ENCODE results near the gene SIRT1.
"Not testable (repeated sequence)": the region's sequence is repeated elsewhere in the genome, so short reads cannot be mapped to it uniquely, and the experiment has no call there.

SIRT1 gene

DNA sequence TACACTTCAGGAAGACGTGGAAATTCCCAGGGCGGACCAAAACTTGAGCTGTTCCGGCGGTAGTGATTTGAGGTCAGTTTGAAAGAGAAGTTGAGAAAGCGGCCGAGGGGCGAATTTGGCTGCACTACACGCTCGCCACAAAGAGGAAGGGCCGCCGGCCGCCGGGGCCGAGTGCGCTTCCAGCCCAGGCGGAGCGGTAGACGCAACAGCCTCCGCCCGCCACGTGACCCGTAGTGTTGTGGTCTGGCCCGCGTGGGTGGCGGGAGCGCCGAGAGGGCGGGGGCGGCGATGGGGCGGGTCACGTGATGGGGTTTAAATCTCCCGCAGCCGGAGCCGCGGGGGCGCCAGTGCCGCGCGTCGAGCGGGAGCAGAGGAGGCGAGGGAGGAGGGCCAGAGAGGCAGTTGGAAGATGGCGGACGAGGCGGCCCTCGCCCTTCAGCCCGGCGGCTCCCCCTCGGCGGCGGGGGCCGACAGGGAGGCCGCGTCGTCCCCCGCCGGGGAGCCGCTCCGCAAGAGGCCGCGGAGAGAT is at the start of gene SIRT1:
Gene SIRT1 (plus strand): TSS at position 344 of the 529 bp plus-strand sequence. CDS start 66 bp downstream, at position 410.
- peak; percentile 82 to 88 for DNase-seq (ENCODE audit: low read depth in 2 of 2)

DNA sequence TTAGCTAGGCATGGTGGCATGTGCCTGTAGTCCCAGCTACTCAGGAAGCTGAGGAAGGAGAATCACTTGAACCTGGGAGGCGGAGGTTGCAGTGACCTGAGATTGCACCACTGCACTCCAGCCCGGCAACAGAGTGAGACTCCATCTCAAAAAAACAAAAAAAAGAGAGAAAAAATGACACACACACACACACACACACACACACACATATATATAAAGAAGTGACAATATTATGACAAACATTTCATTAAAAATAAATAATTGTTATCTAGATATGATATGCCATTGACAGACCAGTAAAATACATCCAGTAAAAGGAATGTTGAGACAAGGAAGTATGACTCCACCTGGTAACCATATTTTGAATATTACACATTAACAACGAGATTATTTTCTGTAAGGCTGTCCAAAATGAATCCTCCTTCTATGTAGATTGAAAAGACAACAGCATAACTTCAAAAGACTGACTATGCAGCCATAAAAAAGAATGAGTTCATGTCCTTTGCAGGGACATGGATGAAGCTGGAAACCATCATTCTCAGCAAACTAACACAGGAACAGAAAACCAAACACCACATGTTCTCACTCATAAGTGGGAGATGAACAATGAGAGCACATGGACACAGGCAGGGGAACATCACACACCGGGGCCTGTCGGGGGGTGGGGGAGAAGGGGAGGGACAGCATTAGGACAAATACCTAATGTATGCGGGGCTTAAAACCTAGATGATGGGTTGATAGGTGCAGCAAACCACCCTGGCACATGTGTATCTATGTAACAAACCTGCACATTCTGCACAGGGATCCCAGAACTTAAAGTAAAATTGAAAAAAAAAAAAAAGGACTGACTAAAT is 48.7 kb upstream of the SIRT1 start:
- not testable (repeated sequence) for DNase-seq (ENCODE audit: low read depth in 2 of 2)

DNA sequence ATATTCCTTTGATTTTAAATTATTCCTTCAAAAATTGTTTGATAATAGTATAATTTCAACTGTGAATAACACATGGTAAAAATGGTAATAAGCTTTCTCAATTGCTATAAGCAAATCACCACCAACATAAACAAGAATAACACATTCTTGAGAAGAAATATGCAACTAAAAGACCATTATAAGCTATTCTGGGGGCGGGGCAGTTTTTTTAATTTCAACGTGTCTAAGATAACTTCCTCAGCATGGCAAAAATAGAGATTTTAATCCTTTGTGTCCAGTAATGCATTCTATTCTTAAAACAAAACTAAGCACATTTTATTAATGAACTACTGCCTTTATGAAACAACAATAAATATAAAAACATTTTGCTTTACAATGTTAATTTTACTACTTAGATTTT is 48.0 kb upstream of the SIRT1 start:
- DNase-seq (ENCODE audit: low read depth in 2 of 2), result no peak

DNA sequence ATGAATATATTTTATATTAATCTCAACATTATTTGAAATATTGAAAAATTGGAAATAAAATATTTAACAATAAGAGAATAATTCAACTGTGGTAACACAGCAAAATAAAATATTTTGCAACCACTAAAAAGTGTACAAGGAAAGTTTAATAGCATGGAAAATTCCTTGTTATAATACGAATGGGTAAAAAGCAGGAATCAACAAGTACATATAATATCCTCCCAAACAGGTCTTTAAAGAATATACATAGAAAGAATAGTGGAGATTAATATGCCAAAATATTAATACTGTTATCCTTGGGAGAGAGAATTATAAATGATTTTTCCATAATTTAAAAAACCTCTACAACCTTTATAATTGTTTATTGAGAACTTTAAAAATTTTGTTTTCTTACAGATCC is 47.5 kb upstream of the SIRT1 start:
- no peak for DNase-seq (ENCODE audit: low read depth in 2 of 2)

DNA sequence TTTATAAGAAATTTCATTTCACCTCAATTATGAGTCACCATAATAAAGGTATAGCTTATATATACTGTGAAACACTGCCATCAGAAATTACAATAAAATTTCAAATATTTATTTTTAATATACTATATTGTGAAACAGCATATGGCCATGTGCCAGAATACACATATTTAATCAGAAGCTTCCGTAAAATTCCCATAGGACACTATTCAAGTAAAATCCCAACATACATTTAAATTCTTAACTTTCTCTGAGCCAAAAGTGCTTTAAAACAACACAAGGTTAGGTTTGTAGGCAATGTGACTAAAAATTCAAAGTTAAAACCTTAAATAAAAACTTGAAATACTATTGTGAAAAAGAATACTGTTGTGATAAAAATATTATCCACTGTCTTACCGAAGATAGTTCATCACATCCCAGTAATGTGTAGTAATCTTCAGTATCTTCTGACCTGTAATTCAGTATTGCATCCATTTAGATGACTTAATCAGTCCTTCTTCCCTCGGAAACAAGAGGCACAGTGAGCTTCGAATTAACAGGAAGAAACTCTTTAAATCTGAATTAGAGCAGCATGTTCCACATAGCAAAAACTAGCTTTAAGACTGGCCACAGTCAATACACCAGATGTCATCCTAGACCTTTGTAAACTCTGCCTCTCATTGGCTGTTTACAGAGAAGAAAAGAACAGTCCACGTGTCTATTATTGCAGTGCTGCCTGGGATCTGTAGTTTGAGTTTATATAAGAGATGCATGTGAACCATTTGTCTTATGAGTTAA is 46.7 kb upstream of the SIRT1 start, which contains the start of gene DNAJC12:
Gene DNAJC12 (minus strand): TSS at position 648 of the 774 bp plus-strand sequence. CDS start 177 bp downstream, at position 471.
- DNase-seq (ENCODE audit: low read depth in 2 of 2), result no peak

DNA sequence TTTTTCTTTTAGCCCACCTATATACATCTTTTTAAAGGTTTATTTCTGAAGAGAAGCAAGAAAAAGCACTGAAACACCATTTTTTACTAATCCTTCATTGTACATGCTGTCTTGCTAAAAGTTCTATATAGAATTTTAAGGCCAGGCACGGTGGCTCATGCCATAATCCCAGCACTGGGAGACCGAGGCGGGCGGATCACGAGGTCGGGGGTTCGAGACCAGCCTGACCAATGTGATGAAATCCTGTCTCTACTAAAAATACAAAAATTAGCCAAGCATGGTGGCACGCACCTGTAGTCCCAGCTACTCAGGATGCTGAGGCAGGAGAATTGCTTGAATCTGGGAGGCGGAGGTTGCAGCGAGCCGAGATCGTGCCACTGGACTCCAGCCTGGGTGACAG is 44.9 kb upstream of the SIRT1 start:
- DNase-seq (ENCODE audit: low read depth in 2 of 2), result not testable (repeated sequence)

DNA sequence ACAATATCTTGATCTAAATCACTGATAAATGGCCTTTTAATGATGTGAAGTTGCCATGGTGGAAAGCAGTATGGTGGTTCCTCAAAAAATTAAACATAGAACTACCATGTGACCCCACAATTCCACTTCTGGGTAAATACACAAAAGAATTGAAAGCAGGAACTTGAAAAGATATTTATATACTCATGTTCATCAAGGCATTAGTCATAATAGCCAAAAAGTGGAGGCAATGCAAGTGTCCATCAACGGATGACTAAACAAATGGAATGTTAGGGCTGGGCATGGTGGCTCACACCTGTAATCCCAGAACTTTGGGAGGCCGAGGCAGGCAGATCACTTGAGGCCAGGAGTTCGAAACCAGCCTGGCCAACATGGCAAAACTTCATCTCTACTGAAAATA is 44.5 kb upstream of the SIRT1 start:
- DNase-seq (ENCODE audit: low read depth in 2 of 2), result no peak

DNA sequence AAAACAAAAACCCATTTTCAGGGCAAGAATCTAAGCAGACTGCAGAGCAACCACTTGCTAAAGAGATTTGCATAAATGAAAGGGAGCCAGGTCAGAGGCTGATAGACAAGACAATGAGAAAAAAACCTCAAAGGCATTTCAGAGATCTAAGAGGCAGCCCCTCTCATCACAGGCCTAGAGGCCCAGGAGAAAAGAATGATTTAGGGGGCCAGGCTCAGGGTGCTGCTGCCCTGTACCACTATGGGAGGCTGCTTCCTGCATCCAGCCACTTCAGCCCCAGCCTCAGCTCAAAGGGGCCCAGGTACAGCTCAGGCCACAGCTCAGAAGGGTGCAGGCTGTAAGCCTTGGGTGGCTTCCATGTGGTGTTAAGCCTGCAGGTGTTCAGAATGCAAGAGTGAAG is 42.7 kb upstream of the SIRT1 start:
- DNase-seq (ENCODE audit: low read depth in 2 of 2), result no peak

DNA sequence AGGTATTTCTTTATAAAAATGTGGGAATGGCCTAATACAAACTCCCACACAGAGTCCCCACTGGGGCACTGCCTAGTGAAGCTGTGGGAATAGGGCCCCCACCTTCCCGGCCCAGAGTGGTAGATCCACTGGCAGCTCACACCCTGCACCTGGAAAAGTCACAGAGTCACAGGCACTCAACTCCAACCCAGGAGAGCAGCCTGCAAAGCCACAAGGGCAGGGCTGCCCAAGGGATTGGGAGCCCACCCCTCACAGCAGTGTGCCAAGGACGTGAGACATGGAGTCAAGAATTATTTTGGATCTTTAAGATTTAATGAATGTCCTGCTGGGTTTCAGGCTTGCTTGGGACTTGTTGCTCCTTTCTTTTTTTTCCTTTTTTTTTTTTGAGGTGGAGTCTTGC is 41.2 kb upstream of the SIRT1 start:
- DNase-seq (ENCODE audit: low read depth in 2 of 2), result no peak

DNA sequence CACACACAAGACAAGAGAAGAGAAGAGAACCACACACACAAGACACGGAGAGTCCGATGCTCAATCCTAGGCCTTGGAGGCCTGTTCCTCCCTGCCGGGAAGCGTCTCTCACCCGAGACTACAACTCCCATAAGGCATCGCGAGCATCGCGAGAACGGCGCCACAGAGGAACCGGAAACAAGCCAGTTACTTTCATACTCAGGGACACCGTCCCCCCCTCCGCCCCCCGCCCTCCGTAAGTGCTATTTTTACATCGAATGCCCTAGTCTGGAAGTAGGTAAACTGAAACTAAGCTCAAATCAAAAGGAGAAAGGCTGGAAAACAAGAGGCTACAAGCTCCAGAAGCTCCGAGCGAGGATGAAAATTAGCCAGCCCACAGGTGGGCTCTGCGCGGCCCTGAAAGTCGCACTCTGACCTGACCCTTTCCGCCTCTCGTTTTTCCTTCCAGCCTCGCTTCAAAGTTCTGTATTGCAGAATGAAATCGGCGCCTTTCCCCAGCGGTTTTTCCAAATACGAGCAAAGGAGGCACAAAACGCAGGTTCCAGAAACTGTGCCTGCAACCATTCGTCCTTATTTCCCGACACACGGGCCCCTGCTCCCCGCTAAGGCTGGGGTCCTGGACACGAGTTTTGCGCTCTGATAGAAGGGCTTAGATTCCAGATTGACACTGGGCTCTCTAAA is 35.0 kb upstream of the SIRT1 start:
- peak; percentile 84 to 92 for DNase-seq (ENCODE audit: low read depth in 2 of 2)

DNA sequence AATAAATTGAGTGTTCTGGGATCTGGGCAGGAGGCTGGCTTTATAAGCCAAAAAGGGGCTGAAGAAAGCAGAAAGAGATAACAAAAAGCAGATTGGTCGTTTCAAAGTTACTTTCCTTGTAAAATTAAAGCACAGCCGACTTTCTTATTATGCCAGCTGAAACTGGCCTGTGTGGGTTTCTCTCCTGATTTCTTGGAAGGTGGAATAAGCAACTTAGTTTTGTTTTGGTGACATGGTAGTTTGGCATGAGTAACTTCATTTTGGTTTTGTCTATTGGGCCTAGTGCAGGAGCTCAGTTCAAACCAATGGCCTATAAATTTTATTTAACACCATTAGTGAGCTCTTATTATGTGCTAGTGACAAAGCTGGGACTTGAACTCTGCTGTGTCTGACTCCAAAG is 33.3 kb upstream of the SIRT1 start:
- DNase-seq (ENCODE audit: low read depth in 2 of 2), result no peak

DNA sequence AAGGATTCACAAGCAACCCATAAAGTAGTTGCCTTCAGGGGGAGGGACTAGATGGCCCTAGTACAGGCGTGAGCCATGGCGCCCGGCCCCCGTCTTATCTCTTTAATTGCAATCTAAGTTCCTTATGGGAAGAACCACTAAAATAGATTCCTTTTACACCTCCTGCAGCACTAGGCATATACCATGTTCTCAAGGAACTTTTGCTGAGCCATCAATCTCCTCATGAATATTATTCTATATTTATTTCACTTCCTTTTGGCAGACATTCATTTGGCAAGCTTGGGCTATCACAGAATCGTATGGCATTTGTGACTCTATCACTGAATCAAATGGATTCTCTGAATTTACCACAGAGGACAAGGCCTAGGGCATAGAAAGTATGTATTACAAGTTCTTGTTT is 31.7 kb upstream of the SIRT1 start:
- no peak for DNase-seq (ENCODE audit: low read depth in 2 of 2)

DNA sequence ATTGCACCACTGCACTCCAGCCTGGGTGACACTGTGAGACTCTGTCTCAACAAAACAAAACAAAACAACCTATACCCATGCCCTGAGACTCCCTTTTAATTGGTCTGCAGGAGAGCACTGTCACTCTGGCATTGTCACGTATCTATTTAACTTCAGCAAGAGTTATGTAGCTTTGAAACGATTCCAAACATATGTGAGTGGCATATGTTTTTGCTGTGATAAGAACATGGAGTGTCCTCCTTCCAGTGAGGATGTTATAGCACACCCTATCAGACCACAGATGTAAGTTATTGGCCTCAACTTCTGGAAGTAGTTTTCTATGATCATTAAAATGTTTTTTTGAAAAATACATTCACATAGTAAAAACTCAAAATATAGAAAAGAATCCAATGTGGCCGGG is 30.9 kb upstream of the SIRT1 start:
- no peak for DNase-seq (ENCODE audit: low read depth in 2 of 2)

DNA sequence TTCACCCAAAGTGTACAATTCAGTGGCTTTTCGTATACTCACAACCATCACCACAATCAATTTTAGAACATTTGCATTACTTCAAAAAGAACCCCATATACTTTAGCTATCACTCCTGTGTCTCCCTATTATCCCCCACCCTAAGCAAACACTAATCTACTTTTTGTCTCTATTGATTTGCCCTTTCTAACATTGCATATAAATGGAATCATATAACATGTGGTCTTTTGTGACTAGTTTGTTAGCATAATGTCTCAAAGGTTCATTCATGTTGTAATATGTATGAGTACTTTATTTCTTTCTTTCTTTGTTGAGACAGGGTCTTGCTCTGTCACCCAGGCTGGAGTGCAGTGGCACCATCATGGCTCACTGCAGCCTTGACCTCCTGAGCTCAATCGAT is 25.5 kb upstream of the SIRT1 start:
- DNase-seq (ENCODE audit: low read depth in 2 of 2), result no peak

DNA sequence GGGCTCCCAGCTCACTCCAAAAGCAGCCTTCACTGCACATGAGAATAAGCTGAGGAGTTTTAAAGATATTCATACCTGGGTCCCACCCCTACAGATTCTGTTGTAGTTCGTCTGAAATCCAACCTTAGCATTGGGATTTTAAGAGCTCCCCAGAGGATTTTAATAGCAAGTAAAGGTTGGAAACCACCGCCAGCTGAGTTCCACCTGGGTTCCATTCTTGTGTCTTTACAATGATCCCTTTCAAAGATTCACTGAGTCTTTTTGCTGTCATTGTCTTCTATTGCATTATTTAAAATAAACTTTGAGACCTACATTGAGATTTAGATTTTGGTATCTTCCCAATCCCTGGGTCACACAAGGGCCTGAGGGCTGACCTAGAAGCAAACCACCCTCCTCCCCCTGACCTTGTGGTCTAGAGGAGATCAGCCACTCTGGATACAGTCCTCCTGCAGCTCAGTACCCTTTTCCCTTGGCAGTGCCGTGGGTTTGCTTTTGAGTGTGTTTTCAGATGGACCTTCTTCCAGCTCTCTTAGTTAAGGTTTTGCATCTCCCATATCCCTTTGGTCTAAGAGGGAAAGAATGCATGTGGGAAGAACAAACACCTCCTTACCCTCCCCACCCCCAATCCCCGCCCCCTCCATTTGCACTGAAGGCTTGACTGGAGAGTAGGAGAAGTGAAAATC is 22.6 kb upstream of the SIRT1 start:
- DNase-seq (ENCODE audit: low read depth in 2 of 2), result no peak

DNA sequence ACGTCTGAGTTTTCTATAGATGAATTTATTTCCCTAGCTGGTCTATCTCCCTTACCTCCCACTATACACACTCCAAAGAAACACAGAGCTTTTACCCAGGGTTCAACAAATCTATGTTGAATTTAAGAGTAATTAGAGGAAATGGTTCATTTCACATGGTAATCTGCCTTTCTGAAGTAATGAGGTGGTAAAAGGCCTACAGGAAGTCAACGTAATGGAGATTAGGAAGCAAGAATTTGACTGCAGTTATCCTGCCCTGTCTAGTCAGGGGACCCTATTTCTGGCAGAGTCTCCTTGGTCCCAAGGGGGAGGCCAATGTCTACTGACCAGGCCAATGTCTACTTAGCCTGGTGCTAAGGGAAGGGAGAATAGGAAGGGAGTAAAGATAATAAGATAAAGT is 21.4 kb upstream of the SIRT1 start:
- no peak for DNase-seq (ENCODE audit: low read depth in 2 of 2)

DNA sequence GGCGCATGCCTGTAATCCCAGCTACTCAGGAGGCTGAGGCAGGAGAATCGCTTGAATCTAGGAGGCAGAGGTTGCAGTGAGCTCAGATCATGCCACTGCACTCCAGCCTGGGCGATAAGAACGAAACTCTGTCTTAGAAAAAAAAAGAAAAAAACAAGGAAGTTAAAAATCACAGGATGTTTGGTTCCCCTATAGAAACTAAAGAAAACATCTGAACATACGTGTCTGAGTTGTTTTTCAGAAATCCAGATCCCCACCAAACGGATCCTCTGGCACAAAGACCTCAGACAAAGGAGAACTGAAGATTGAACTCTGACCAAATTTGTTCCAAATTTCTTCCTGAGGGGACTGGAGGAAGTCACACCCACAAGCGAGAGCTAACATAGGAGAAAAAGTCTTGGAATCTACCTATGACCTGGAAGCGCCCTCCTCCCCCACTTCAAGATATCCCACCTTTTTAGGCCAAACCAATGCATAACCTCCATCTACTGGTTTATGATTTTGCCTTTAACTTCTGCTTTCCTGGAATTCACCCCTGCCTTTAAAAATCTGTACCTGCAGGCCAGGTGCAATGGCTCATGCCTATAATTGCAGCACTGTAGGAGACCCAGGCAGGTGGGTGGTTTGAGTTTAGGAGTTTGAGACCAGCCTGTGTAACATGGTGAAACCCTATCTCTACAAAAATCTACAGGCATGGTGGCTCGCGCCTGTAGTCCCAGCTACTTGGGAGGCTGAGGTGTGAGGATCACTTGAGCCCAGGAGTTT is 19.7 kb upstream of the SIRT1 start:
- DNase-seq (ENCODE audit: low read depth in 2 of 2), result no peak

DNA sequence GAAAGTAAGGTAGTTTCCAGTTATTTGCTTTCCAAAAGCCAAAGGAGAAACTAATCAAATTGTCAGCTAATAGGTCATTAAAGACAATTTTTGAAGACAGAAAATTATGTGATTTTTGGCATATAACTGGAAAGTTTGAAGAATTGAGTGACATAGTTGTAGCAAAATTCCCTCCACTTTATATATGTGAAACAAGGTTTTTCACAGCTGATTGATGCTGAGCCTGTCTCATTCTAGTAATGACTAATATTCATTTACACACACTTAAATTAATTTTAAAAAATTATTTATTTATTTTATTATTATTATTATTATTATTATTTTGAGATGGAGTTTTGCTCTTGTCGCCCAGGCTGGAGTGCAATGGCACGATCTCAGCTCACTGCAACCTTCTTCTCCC is 16.3 kb upstream of the SIRT1 start:
- no peak for DNase-seq (ENCODE audit: low read depth in 2 of 2)

DNA sequence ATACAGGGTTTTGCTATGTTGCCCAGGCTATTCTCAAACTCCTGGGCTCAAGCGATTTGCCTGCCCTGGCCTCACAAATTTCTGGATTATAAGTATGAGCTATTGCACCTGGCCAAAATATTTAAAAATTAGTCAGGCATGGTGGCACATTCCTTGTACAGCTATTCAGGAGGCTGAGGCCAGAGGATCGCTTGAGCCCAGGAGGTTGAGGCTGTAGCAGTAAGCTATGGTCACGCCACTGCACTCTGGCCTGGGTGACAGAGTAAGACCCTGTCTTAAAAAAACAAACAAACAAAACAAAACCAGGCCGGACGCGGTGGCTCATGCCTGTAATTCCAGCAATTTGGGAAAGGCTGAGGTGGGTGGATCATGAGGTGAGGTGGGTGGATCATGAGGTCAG is 14.5 kb upstream of the SIRT1 start:
- no peak for DNase-seq (ENCODE audit: low read depth in 2 of 2)

DNA sequence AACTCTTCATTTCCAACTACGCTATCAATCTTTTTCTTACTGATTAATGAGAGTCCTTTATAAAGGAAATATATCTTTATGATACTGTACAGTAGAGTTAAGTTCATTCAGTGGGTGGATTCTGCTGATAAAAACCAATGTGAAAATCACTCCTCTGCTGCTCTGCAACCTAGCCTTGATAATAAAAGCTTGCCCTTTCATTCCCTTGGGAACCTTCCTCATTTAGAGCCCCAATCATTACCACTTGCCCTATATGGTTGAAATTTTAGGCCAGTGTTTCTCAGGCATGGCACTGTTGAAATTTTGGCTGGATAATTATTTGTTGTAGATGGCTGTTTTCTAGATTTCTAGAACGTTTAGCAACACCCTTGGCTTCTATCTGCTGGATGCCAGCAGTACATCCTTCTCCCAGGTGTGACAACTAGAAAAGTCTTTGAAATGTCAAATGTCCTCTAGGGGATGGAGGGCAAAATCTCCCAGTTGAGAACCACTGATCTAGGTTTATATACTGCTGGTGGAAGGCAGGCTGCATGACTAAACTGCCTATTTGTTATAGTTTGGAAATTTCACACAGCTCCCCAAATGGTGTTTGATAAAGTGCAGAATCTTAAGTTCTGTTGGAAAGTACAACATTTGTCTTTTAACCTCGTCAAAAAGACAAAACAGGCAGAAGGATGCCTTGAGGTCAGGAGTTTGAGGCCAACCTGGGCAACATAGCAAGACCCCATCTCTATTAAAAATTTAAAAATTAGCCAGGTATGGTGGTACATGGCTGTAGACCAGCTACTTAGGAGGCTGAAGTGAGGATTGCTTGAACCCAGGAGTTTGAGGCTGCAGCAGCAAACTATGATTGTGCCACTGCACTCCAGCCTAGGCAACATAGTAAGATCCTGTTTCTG is 8.9 kb upstream of the SIRT1 start:
- DNase-seq (ENCODE audit: low read depth in 2 of 2), result no peak
